HG03095 (cell line): Measurements from ENCODE around the gene PIGR.

Experiments used
- ATAC-seq: cut with Tn5 transposase; IDR thresholded peaks from one replicate; pipeline ENCODE4 v1.9.1; 2021; ENCODE audit warnings: moderate library complexity; ENCODE audit not compliant: unreplicated experiment

Gene PIGR

DNA sequence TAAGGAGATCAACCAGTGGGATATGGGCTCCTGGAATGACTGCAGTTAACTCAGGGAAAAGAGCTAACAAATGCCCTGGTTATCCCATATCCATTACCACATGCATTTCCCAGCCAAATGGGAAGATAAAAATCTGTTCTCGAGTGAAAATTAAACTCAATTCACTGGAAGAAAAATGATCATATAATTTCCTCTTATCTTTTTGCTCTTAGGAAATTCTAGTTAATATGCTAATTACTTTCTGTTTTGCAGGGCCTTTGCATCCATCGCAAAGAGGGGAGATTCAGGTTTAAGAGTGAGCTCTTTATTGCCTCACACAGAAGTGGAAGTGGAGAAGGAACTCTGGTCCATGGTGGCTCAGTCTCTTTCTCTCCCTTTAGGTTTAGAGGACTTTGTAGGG is 52.9 kb downstream of the PIGR start:
- no peak for ATAC-seq

GRCh38 chr1:206892351-206892984 is 53.8 kb downstream of the PIGR start:
- no peak for ATAC-seq

- no peak for ATAC-seq
Measured at GRCh38 chr1:206891412-206891811, 54.9 kb downstream of the PIGR start.

GRCh38 chr1:206890125-206891060 is 55.9 kb downstream of the PIGR start:
- ATAC-seq: no peak

- no peak for ATAC-seq
Measured at GRCh38 chr1:206887701-206888100, 58.6 kb downstream of the PIGR start.

DNA sequence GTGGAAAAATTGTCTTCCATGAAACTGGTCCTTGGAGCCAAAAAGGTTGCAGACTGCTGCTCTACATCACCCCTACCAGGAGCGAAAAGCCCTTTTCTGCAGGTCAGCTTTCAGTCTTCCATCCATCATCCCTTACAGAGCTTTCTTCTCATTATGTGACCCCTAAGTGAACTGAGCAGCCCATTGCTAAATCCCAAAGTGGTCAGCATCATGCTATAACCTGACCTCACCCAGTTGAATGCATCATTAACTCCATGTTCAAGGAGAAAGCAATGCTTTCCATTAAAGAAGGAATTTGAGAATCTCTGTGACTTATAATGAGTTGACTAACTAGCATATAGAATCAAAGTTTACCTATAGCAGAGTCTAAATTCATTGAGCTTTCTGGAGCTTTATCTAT is 59.4 kb downstream of the PIGR start:
- ATAC-seq: no peak

DNA sequence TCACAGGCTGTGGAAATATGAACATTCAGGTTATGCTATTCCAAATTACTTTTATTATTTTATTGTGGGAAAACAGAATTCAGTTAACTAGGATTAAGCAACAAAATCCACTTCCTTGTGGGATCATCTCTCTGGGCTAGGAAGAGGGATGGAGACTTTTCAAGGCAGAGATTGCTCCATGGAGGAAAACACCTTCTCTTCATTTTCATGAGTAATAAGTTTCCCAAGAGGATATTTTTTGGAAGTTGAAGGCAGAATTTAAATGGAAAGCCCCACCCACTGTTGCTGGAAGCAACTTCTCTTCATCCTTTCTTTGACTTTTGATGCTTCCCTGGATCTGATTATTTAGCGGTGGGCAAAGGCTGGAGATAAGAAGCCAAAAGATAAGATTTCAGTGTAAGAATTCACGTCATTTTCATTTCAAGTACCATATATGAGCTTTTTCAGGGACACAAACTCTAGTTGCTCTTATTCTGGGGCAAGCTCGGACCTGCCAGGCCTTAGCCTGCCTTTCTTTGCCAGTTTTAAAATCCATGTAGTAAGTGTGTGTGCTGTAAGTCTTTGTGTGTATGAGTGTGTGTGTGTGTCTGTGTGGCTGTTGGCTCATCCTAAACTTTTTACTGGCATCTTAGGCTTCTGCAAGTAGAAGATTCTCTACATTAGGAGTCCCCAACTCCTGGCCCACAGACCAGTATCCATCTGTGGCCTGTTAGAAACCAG is 60.8 kb downstream of the PIGR start:
- ATAC-seq: no peak

DNA sequence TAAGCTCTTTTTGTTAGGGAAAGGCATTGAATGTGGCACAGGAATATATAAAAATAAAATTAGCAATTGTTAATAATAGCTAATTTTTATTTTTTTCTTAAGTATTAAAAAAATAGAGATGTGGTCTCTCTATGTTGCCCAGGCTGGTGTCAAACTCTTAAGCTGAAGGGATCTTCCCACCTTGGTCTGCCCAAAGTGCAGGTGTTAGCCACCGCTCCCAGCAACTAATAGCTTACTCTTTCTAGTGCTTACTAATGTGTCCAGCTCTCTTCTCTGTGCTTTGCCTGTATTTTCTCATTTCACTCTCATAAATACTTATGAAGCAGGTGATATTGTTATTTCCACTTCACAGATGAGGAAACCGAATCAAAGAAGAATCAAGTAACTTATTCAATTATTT is 62.4 kb downstream of the PIGR start:
- no peak for ATAC-seq

GRCh38 chr1:206883160-206883559 is 63.1 kb downstream of the PIGR start:
- no peak for ATAC-seq

DNA sequence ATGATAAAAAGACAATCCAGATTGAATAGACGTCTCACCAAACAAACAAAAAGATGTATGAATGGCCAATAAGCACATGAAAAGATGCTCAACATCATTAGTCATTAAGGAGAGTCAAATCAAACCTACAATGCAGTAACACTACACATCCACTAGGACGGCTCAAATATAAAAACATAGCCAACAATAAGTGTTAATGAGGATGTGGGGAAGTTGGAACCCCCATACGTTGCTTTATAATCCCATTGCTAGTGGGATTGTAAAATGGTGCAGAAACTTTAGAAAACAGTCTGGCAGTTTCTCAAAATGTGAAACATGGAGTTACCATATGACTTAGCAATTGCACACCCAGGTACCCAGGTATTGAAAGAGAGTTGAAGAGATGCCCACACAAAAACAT is 63.7 kb downstream of the PIGR start:
- no peak for ATAC-seq

DNA sequence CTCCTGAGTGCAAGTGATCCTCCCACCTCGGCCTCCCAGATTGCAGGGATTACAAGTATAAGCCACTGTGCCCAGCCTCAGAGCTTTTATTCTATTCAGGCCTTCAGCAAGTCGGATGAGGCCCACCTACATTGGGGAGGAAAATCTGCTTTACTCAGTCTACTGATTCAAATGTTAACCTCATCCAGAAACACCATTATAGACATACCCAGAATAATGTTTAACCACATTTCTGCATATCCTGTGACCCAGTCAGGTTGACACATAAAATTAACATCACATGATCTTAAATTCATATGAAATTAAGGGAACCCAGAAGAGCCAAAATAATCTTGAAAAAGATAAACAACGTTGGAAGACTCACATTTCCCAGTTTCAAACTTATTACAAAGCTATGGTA is 66.0 kb downstream of the PIGR start:
- ATAC-seq: no peak
